GM18505 (cell line): Measurements from ENCODE around the gene CCR7.
A peak's percentile ranks its signal among the peaks of the same experiment; 100 is the strongest.
"Not testable (repeated sequence)": the region's sequence is repeated elsewhere in the genome, so short reads cannot be mapped to it uniquely, and the experiment has no call there.

Experiments
- ATAC-seq: cut with Tn5 transposase; IDR thresholded peaks from one replicate; pipeline ENCODE4 v1.9.1; 2021; ENCODE audit not compliant: unreplicated experiment
- POLR2A ChIP-seq: IDR thresholded peaks from 4 replicates; pipeline ENCODE4 v1.6.1; 2011; ENCODE audit warnings: borderline replicate concordance; ENCODE audit not compliant: insufficient read depth, insufficient read length; ENCODE audit errors: extremely low read depth

The CCR7 gene

GRCh38 chr17:40582328-40582901 lies 17.1 kb upstream of the CCR7 start:
- TF ChIP-seq POLR2A, result no peak
- ATAC-seq, result peak; percentile 78

DNA sequence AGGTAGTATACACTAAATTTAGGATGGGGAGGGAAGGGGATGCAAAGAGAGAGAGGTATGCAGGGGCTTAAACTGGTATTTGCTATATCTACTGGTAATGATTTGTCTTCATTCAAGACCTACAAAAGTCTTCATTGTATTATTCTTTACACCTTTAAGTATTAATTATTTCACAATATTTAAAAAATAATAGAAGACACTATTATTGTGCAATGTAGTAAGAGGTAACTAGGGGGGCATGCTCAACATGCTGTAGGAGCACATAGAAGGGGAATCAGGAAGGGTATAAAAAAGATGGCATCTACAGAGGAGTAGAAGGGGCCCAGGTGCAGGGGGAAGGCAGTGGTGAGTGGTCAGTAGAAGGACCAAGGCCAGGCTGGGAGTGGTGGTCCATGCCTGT lies 14.9 kb upstream of the CCR7 start:
- TF ChIP-seq POLR2A, result no peak
- ATAC-seq, result no peak

DNA sequence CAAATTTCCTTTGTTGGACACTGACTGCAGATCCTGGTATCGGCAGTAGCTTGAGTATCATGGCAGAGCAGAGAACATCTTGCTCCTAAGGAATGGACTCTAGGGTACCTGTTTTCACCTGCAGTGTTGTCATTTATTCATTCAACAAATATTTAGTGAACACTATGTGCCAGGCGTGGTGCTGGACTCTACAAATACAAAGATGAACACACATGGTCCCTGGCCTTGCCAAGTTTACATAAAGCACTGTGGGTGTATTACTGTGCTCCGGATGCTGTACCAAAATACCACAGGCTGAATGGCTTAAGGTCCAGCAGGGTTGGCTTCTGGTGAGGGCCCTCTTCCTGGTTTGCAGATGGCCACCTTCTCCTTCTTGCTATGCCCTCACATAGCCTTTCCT lies 14.2 kb upstream of the CCR7 start:
- no peak for ATAC-seq
- no peak for TF ChIP-seq POLR2A

GRCh38 chr17:40577611-40578065 lies 12.4 kb upstream of the CCR7 start:
- TF ChIP-seq POLR2A, result no peak

GRCh38 chr17:40576113-40576740 lies 11.0 kb upstream of the CCR7 start:
- ATAC-seq, result no peak
- no peak for TF ChIP-seq POLR2A

More at GRCh38 chr17:40577611-40578065, 12.4 kb upstream of the CCR7 start:
- ATAC-seq, result no peak

DNA sequence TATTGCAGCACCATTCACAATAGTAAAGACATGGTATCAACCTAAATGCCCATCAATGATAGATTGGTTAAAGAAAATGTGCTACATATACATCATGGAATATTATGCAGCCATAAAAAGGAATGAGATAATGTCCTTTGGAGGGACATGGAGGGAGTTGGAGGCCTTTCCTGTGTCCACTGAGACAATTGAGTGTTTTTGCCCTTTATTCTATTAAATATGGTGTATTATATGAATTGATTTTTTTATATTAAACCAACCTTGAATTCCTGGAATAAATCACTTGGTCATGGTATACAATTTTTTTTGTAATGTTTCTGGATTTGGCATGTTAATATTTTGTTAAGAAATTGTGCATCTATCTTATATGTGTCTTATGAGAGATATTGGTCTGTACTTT lies 9.0 kb upstream of the CCR7 start:
- TF ChIP-seq POLR2A, result no peak
- no peak for ATAC-seq

DNA sequence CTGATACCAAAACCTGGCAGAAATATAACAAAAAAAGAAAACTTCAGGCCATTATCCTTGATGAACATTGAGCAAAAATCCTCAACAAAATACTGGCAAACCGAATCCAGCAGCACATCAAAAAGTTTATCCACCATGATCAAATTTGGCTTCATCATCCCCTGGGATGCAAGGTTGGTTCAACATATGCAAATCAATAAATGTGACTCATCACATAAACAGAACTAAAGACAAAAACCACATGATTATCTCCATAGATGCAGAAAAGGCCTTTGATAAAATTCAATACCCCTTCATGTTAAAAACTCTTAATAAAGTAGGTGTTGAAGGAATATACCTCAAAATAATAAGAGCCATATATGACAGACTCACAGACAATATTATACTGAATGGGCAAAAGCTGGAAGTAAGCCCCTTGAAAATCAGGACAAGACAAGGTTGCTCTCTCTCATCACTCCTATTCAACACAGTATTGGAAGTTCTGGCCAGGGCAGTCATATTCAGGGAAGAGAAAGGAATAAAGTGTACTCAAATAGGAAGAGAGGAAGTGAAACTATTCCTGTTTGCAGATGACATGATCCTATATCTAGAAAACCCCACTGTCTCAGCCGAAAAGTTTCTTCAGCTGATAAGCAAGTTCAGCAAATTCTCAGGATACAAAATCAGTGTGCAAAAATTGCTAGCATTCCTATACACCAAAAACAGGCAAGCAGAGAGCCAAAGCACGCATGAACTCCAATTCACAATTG lies 7.1 kb upstream of the CCR7 start:
- not testable (repeated sequence) for ATAC-seq

DNA sequence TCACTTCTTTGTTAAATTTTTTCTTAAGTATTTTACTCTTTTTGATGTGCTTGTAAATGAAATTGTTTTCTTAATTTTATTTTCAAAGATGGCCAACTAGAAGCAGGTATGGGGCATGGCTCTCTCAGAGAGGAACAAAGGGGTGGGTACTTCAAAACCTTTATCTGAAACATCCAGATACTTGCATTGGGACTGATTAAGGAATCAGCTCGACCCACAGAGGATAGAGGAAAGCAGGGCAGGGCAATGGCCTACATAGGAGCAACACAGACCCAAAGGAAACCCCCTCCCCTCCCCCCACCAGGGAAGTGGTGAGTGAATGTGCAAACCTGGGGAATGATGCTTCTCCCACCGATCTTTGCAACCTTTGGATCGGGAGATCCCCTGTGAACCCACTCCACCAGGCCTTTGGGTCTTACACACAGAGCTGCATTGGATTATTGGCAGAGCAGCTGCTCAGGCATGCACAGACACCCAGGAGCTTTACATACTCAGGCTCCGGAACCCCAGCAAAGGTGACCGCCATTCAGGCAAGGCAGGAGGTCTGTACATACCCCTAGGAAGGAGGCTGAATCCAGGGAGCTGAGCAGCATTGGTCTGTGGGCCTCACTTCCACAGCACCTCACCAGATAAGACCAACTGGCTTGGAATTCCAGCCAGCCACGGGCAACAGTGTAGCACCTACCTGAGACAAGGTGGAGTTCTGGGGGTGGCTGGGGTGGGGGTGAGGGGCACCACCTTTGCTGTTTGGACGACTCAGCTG lies 3.0 kb upstream of the CCR7 start:
- no peak for ATAC-seq
- no peak for TF ChIP-seq POLR2A

- TF ChIP-seq POLR2A, result no peak
- ATAC-seq, result no peak
Measured at GRCh38 chr17:40567377-40567776, 2.1 kb upstream of the CCR7 start.

DNA sequence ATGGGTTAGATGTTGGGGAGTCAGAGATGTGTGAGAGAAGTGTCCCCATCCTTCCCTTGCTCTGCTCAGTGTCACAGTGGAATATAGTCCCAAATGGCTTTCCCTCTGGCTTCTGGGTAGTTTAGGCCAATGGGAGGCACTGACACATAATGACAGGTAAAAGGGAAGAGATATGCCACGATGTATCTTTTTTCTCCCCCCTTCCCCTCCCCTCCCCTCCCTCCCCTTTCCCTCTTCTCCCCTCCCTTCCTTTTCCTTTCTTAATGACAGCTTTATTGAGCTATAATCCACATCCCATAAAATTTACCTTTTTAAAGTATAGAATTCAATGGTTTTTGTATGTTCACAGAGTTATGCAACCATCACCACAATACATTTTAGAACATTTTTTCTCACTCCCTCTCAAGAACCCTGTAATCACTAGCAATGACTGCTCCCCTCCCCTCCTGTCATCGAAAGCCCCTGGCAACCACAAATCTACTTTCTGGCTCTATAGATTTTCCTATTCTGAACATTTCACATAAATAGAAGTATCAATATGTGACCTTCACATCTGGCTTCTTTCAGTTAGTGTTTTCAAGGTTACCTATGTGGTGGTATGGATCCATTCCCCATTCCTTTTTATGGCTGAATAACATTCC lies 617 bp upstream of the CCR7 start:
- TF ChIP-seq POLR2A, result no peak

GRCh38 chr17:40564195-40564882 lies 933 bp downstream of the CCR7 start:
- TF ChIP-seq POLR2A, result no peak
- ATAC-seq, result no peak

More for the DNA sequence above, 617 bp upstream of the CCR7 start:
- no peak for ATAC-seq

DNA sequence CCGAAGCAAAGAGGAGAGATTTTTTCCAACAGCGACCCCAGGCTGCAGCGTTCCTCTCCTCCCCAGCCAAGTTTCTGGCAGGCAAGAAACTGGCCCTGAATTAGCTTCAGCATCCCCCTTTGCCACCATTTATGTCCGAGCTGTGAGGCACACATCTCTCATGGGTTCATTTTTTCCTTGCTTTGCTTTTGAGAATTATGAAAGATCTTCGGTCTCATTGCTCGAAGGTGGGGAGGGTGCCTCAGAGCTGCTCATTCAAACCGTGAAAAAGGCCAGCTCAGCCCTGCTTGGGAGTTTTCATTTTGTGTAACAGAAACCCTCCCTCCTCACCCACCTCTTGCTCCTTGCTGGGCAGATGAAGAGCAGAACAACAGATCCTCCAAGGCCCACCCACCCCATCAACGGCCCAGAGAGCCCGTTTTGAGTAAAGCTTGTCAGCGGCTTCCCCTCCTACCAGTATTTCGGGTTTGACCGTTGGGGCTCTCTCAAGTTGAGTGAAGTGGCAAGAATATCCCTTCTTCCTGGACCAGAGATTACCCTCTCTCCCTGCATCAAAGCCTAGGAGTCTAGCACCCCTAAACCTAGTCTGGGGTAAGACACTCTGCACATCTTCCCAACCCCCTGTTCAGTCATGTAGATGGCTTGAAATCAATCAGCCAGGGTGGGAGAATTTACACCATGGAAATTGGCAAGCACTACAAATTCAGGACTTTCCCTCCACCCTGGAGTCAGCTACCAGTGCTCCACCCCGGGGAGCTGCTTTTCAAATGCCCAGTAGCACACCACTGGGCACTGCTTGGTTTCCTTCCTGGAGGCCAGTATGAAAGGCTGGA lies 1.8 kb downstream of the CCR7 start:
- TF ChIP-seq POLR2A, result peak; percentile 38
- no peak for ATAC-seq

DNA sequence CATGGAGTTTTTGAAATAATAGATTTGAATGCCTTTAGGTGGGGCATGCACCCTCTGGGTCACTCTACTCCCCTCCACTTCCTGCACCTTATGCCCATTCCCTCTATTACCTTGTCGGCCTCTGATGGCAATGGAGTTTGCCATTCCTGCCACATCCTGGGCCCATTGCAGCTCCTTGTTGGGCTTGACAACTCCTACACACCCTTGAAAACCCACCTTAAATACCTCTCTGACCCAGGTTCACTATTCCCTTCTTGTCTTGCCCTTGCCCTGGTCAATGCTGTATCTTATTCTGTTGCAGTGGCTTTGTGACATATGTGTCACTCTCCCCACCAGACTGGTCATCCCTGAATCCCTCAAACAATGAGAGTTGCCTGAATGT lies 2.4 kb downstream of the CCR7 start:
- no peak for TF ChIP-seq POLR2A
- ATAC-seq, result no peak
